Osteoblast (primary cell): Measurements from ENCODE around the gene CDC7. TPM values are rescaled to one million over a fixed set of nuclear protein-coding genes. Genes with fewer than 3 reads are reported as not detected.

Source experiments
- DNase-seq: peaks from one replicate; pipeline ENCODE4 v3.0.0; 2011; ENCODE audit warnings: low spot score, mixed read lengths; ENCODE audit not compliant: insufficient read length; ENCODE audit errors: missing footprints
- H2AFZ ChIP-seq: 2 replicates; pipeline ENCODE4 v1.6.0; 2011; ENCODE audit warnings: mild to moderate bottlenecking, low read length
- H3K27ac ChIP-seq: 2 replicates; pipeline ENCODE4 v1.5.1; 2011; ENCODE audit warnings: mild to moderate bottlenecking, low read depth, low read length, moderate library complexity
- H3K27me3 ChIP-seq: 2 replicates; pipeline ENCODE4 v1.6.0; 2012; ENCODE audit warnings: mild to moderate bottlenecking, control low read depth, inconsistent platforms, low read length, moderate library complexity; ENCODE audit not compliant: insufficient read depth
- H3K36me3 ChIP-seq: 2 replicates; pipeline ENCODE4 v1.5.1; 2011; ENCODE audit warnings: mild to moderate bottlenecking, low read length, control low read depth, moderate library complexity; ENCODE audit not compliant: insufficient read depth
- H3K4me1 ChIP-seq: 2 replicates; pipeline ENCODE4 v1.5.1; 2011; ENCODE audit warnings: mild to moderate bottlenecking, low read length, control low read depth, moderate library complexity; ENCODE audit not compliant: insufficient read depth
- H3K4me2 ChIP-seq: 2 replicates; pipeline ENCODE4 v1.6.0; 2011; ENCODE audit warnings: mild to moderate bottlenecking, low read length; ENCODE audit not compliant: insufficient read depth
- H3K4me3 ChIP-seq: fragments of 200-600 bp; sonication (generic); 3 replicates; pipeline ENCODE4 v1.5.1; 2012; ENCODE audit warnings: mild to moderate bottlenecking, low read length, inconsistent platforms; ENCODE audit not compliant: insufficient read depth
- H3K79me2 ChIP-seq: 2 replicates; pipeline ENCODE4 v1.6.0; 2012; ENCODE audit warnings: mild to moderate bottlenecking, low read length, control low read depth, inconsistent platforms; ENCODE audit not compliant: insufficient read depth
- H3K9me3 ChIP-seq: 2 replicates; pipeline ENCODE4 v1.5.1; 2011; ENCODE audit warnings: low read depth, low read length, control low read depth
- H4K20me1 ChIP-seq: 2 replicates; pipeline ENCODE4 v1.6.0; 2012; ENCODE audit warnings: mild to moderate bottlenecking, low read length, control low read depth; ENCODE audit not compliant: insufficient read depth
- CTCF ChIP-seq: IDR thresholded peaks from 2 replicates; pipeline ENCODE4 v1.5.1; 2011; ENCODE audit warnings: mild to moderate bottlenecking, low read depth, low read length, moderate library complexity; ENCODE audit errors: extremely low read depth
- total RNA-seq: library from RNA; depleted of rRNA; stranded (reverse); fragments of >200 nt; gene quantifications from 2 replicates; pipeline ENCODE4 v1.2.3, GENCODE V29; 2012

Gene CDC7
- total RNA-seq, 1 donor: 3.3 TPM

GRCh38 chr1:91557039-91557690 is 56.5 kb downstream of the CDC7 start:
- Histone ChIP-seq H3K4me2 (no peak overlapping the region), H3K4me3 (no peak overlapping the region), H3K27me3 (no peaks in the 10 kb centered on the region), H3K27ac (peak overlapping the region; percentile 76), H3K4me1 (peaks cover 36% of the 10 kb centered on the region), H4K20me1 (no peaks in the 10 kb centered on the region), H3K79me2 (no peaks in the 10 kb centered on the region), H3K36me3 (no peaks in the 10 kb centered on the region), H3K9me3 (no peaks in the 10 kb centered on the region), H2AFZ (no peak overlapping the region)
- no peak for TF ChIP-seq CTCF
- DNase-seq: peak; percentile 51

GRCh38 chr1:91557826-91558225 is 57.2 kb downstream of the CDC7 start:
- Histone ChIP-seq H3K9me3 (no peaks in the 10 kb centered on the region), H3K4me2 (no peak overlapping the region), H3K79me2 (no peaks in the 10 kb centered on the region), H3K4me1 (peaks cover 29% of the 10 kb centered on the region), H4K20me1 (no peaks in the 10 kb centered on the region), H3K27ac (no peak overlapping the region), H3K27me3 (no peaks in the 10 kb centered on the region), H3K36me3 (no peaks in the 10 kb centered on the region), H2AFZ (no peak overlapping the region), H3K4me3 (no peak overlapping the region)
- no peak for TF ChIP-seq CTCF
- DNase-seq: no peak

GRCh38 chr1:91559046-91559750 is 58.5 kb downstream of the CDC7 start:
- Histone ChIP-seq H3K27ac (no peak overlapping the region), H3K4me3 (no peak overlapping the region), H3K4me1 (peaks cover 24% of the 10 kb centered on the region), H3K79me2 (no peaks in the 10 kb centered on the region), H3K36me3 (no peaks in the 10 kb centered on the region), H2AFZ (no peak overlapping the region), H3K9me3 (no peaks in the 10 kb centered on the region), H3K4me2 (no peak overlapping the region), H3K27me3 (no peaks in the 10 kb centered on the region), H4K20me1 (no peaks in the 10 kb centered on the region)
- no peak for TF ChIP-seq CTCF
- DNase-seq: no peak

GRCh38 chr1:91559838-91560565 is 59.4 kb downstream of the CDC7 start:
- Histone ChIP-seq H3K79me2 (no peaks in the 10 kb centered on the region), H3K27me3 (no peaks in the 10 kb centered on the region), H3K4me2 (no peak overlapping the region), H3K4me1 (peaks cover 22% of the 10 kb centered on the region), H3K36me3 (no peaks in the 10 kb centered on the region), H3K4me3 (no peak overlapping the region), H3K9me3 (no peaks in the 10 kb centered on the region), H4K20me1 (no peaks in the 10 kb centered on the region), H2AFZ (no peak overlapping the region), H3K27ac (no peak overlapping the region)
- no peak for DNase-seq
- TF ChIP-seq CTCF: no peak
